NCI-H524 treated with DMSO at 0.1 percent for 48 hours (cell line): Measurements from ENCODE around the gene PTGDR2.

Experiments
- DNase-seq: peaks from one replicate; lab custom pipeline; 2025; lab: John Stamatoyannopoulos, UW

Gene PTGDR2

DNA sequence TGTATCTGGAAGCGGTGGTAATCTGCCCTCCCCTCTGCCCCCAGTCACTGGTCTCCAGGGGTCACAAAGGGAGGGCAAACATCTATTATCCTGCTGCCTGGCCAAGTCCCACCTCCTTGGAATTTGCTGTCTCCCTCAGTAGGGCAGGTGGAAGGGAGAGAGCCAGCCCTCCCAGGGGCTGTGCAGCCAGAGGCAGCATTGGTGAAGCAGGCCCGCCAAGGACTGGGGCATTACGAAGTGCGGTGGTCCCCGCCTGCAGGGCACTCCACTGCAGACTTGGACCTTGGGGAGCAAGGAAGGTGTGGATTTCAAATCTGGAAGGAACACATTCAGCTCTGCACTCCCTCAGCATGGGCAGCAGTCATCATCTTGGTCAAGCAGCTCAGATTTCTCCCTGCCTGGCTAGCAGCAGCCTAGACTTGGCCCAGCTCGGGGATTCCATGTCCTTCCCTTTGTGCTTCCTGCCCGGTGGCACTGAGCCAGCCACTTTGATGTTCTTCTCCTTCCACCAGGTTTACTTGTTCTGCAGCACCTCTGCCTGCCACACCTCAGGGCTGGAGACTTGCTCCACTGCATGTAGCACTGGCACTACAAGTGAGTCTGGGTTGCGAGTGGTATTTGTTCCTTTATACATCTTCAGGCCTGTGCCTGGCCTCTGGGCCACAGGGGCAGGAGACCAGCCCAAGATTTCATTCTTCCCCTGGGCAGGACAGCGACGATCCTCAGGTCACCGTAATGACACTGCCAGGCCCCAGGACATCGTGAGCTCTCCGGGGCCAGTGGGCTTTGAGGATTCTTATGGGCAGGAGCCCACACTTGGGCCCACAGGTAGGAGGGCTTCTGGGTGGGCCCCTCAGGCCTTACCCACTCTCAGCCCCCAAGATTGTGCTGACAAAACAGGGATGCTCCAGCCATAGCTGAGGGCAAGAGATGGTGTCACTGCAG lies 18.9 kb upstream of the PTGDR2 start:
- no peak for DNase-seq

DNA sequence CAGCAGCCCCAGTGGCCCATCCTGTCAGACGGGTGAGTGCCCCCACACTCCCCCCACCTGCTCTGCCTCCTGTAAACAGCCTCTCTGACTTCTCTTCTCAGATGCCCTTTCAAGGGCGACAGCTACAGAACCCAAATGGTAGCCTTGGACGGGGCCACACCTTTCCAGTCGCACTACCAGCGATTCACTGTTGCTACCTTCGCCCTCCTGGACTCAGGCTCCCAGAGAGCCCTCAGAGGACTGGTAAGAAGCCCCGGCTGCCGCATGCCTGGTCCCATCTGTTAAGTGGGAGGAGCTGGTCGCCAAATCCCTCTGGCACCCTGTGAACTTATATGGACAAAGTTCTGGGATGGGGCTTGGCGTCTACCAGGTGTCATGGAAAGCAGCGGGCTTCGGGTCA lies 17.8 kb upstream of the PTGDR2 start:
- DNase-seq: no peak

DNA sequence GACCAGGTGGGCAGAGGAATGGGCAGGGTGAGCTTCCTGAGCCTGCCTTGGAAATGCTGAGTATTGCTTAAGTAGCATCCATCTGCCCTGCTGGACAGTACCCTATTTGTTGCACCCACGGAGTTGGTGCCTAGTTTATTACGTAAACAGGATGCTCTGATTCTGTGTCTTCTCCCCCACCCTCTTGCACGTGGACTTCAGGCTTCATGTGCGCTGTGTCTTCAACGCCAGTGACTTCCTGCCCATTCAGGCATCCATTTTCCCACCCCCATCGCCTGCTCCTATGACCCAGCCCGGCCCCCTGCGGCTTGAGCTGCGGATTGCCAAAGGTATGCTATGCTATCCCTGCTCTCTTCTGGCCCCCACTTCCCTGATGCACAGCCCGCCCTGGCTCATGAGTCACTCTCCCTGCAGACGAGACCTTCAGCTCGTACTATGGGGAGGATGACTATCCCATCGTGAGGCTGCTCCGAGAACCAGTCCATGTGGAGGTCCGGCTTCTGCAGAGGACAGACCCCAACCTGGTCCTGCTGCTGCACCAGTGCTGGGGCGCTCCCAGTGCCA lies 17.3 kb upstream of the PTGDR2 start:
- DNase-seq: no peak

DNA sequence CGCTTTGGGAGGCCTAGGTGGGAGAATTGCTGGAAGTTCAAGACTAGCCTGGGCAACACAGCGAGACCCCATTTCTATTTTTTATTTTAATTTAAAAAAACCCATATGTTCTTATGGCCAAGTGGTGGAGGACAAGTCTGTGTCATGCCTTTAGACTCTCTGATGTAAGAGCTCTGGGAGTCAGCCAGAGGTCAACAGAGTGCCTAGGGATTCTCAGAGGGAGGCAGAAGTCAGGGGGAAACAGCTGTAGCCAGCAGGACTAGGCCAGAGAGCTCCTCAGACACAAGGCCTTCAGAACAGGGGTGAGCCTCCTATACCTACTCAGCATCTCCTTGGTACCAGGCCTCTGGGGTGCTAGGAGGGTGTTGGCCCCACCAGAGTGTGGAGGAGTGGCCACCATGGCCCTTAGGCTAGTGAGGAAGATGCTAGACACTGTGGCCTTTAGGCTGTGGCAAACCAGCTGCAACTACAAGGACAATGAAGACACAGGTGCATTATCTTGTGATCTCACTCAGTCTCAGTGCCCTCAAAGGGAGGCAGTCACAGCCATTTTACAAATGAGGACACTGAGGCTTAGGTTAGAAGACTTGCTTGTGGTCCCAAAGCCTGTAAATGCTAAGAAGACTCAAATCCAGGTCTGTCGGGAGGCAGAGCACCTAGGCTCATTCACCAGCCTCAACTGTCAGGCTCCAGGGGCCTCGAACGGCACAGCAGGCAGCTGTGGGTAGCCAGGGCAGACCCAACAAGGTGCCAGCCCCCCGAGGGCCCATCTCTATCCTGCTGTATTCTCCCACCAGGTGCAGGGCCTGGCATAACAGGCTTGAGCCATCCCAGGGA lies 16.6 kb upstream of the PTGDR2 start:
- no peak for DNase-seq

DNA sequence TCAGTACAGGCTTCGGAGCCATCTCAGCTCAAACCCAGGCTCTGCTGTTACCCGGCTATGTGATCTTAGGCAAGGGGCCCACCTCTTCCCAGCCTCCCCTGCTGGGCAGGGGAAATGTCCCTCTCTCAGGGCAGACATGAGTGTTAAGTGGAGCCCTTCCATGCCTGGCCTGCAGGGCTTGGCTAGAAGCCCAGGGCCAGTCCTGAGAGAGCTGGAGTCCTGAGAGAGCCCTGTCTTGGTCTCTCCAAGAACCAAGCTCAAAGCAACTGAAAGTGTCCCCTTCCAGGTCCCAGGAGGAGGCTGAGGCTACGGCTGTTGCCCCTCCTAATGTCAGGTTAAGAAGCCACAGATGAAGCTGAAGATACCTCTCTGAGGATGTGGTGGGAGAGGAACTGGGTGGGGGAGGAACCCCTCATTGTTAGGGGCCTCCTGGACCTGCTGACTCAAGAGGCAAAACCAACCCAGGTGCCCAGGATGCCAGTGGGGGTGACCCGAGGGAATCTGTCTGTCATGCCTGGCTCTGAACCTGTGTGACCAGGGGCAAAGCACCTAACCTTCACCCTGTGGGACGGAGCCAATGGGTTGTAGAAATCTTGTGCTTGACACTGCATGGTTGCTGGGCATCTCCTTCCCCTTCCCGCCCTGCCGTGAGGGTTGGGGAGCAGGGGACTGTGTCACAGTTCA lies 15.8 kb upstream of the PTGDR2 start:
- no peak for DNase-seq

DNA sequence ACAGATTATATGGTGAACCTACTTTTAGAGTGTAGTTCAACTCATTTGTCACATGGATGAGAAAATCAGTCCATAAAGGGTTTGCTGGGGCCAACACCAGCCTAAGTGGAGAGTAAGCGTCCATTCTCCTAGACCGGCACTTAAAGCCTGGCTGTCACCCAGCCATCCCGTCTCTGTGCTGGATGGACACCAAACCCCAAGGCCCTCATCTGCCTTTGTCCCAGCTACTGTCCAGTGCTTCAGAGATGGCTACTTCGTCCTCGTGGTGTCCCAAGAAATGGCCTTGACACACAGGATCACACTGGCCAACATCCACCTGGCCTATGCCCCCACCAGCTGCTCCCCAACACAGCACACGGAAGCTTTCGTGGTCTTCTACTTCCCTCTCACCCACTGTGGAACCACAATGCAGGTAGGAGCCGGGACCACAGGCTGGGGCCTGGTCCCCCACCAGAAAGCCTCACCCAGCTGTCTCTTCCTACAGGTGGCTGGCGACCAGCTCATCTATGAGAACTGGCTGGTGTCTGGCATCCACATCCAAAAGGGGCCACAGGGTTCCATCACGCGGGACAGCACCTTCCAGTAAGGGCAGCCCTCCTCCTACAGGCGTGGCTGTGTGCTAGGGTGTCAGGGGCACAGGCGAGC lies 15.1 kb upstream of the PTGDR2 start:
- no peak for DNase-seq

DNA sequence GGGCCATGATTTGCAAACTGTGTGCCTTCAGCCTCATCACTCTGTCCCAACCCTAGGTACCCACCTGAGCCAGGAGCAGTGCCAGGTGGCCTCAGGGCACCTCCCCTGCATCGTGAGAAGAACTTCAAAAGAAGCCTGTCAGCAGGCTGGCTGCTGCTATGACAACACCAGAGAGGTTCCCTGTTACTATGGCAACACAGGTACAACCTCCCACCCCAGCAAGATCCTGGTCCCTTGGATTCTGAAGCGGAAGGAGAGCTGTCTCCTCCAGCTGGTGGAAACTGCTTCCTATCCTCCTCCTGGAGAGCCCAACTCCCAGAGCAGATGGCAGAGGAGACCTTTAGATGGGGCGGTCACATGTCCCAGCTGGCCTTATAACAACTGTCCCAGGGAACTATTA lies 14.5 kb upstream of the PTGDR2 start:
- DNase-seq: peak; percentile 43

DNA sequence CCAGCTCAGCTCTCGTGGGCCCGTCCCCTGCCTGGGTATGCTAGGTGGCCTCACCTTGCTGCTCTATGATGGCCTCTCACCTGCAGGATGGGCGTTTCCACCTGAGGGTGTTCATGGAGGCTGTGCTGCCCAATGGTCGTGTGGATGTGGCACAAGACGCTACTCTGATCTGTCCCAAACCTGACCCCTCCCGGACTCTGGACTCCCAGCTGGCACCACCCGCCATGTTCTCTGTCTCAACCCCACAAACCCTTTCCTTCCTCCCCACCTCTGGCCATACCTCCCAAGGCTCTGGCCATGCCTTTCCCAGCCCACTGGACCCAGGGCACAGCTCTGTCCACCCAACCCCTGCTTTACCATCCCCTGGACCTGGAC lies 13.7 kb upstream of the PTGDR2 start:
- DNase-seq: no peak

DNA sequence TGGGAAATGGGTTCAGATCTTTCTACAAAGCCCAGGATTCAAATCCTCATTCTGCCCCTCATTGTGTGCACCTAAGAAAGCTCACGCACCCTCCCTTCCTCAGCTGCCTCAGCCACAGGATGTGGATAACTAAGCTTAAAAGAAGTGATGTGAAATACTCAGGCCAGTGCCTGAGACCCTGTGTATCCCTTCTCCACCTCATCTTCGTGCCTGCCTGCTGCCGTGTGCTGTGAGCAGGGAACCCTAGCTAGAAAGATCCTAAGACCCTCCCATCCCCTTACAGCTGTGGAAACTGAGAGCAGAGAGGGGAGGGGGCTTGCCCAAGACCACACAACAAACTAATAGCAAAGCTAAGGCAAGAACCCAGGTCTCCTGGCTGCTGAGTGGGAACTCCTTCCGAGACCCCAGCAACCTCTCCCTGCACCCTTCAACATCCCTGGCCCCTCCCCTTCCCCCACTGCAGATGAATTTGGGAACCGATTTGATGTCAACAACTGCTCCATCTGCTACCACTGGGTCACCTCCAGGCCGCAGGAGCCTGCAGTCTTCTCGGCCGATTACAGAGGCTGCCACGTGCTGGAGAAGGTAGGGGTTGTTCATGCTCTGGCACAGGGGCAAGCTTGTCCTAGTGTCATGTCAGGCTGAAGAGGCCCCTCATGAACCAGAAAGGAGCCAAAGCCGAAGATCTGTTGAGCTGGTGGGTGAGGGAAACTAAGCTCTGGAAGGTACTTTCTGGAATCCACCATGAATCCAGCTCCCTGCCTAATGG lies 13.1 kb upstream of the PTGDR2 start:
- DNase-seq: no peak

DNA sequence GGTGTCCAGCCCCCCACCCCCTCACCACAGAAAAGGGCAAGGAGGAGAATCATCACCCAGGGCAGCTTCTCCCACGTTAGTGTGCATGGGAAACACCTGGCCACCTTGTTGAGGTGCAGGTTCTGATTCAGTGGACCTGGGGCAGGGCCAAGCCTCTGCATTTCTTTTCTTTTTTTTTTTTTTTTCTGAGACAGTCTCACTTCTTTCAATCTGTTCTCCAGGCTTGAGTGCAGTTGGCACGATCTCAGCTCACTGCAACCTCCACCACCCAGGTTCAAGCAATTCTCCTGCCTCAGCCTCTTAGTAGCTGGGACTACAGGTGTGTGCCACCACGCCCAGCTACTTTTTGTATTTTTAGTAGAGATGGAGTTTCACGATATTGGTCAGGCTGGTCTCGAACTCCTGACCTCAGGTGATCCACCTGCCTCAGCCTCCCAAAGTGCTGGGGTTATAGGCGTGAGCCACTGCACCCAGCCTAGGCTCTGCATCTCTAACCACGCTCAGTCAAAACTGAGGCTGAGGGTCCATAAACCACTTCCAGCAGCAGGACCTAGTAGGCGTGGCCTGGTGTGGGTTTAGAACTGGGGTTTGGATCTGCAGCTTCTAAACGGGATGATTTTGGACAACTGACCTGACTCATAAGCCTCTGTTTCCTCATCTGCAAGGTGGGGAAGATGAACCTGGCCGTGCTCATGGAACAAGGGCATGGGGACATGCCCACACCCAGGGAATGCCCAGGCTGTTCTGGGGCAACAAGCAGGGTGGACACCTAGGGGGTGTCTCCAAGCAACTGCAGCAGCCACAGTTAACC lies 12.3 kb upstream of the PTGDR2 start:
- no peak for DNase-seq

DNA sequence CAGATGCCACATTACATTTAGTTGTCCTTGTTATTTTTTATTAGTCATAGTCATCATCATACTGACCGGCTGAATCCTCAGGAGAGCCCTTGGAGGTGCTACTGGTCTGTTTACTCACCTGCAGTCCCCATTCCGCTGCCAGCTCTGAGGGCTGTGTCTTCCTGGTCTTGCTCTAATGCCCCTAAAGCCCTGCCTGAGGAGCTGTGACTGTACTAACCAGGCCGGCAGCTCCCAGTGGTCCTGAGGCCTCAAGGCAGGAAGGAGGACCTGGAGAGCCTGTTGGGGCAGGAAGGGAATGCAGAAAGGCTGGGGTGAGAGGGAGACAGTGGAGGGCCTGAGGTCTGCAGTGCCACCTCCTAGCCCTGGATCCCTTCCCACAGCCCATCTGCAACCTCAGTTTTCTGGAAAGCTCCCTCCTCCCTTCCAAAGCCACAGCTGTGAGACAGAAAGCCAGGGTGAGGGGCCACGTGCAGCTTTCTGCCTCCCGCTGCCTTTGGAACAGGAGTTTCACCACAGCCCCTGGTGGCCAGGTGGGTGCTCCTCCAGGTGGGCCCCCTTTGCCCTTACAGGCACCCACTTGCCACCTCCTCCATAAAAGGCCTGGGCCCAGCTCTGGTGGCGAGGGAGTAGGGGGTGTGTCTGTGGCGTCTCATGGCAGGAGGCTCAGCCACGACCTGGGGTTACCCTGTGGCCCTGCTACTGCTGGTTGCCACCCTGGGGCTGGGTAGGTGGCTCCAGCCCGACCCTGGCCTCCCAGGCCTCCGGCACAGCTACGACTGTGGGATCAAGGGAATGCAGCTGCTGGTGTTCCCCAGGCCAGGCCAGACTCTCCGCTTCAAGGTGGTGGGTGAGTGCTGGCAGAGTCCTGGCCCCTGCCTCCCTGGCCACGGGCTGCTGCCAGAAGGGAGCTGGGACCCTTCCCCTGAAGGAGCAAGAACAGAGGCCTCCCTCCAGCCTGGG lies 11.4 kb upstream of the PTGDR2 start, which contains the start of gene ZP1:
Gene ZP1, plus strand, starts transcription at position 632 of the 960 bp plus-strand sequence. Its CDS starts 20 bp downstream, at position 652.
- DNase-seq: no peak

DNA sequence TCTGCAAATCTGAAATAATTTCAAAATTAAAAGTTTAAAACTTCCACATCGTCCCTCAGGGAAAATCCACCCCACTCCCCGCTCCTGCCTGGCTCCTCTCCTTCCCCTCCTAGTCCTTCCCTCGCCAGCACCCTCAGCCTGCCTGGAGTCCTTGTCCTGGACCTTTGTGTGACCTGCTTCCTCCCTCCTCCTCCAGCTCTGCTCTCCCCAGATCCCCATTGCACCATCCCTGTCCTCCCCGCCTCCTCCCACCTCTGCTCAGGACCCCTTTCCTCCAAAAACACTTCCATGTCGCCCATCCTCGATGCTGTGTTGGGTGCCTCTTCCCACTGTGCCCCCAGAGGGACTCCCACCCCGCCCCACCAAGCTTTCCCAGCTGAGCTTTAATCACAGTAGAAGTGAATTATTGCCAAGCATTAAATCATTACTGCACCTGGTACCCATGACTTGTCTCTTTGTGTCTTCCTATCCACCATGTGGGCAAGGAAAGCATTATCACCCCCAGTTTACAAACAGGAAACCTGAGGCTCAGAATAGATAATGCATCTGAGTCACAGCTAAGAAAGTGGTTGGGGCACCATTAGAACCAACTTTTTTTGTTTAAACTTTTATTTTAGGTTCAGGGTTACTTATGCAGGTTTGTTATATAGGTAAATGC lies 9.2 kb upstream of the PTGDR2 start:
- no peak for DNase-seq

DNA sequence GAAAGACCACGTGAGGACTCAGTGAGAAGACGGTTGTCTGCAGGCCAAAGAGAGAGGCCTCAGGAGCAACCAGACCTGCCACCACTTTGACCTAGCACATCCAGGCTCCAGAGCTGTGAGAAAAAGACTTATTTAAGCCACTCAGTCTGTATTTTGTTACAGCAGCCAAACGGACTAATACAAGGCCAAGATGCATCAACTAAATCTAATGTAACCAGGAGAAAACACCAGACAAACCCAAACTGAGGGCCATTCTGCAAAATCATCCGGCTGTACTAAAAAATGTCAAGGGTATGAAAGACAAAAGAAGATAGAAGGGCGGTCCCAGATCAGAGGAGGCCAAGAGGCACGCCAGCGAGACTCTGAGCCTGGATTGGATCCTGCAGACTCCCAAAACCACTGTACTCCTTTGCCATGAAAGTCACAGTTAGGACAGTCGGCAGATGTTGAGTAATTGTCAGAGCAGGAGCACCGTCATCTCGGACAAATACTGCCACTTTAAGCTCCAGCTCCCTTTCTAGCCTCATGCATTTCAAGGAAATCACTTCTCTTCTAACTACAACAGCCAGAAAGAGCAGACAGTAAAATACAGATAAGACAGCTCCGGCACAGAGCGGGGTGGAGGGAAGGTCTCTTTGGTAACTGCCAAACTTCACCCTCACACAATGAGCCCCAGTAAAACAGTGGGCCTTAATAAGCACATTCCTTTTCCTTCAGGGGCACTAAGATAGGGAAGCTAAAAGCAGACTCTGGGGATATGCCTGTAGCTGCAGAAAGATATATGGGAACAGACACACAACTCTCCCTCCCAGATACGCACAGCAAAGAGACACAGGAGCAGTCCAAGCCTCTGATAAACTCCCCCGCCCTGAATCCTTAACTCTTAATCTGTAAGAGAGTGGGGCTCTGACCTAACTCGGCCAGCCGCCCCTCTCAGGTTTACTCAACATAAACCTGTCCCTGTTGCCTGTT lies 8.1 kb upstream of the PTGDR2 start:
- DNase-seq: no peak

DNA sequence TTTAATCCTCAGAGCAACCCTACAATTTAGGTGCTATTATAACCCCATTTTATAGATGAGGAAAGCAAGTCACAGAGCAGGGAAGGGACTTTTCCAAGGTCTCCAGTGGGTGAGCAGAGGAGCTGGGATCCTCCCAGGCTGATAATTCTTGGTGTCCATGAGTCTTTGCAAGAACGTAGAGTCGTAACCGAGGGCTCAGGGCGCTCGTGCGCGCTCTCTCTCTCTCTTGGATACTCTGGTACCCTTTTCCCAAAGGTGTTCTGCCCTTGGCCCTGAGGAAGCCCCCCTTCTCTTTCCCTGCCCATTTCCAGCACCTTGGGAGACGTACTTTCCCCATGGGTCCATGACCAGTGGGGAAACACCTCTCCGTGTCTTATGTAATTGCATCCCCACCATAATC lies 6.4 kb upstream of the PTGDR2 start:
- DNase-seq: no peak

DNA sequence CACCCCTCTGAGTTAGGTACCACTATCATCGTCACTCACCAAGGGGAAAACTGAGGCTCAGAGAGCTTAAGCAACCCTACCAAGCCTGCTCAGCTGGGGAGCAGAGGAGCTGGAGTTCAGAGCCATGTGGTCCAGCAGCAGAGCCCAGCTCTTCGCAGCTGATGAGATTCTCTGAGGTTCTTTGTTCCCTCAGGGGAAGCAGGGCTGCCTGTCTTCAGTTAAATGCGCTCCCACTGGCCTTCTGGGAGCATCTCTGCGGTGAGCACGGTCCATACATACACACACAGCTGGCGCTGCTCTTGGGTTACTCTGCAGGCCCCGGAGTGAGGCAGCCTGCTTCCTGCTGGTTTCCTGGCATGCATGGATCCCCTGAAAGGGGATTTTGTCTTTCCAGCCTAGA lies 5.2 kb upstream of the PTGDR2 start:
- DNase-seq: no peak

DNA sequence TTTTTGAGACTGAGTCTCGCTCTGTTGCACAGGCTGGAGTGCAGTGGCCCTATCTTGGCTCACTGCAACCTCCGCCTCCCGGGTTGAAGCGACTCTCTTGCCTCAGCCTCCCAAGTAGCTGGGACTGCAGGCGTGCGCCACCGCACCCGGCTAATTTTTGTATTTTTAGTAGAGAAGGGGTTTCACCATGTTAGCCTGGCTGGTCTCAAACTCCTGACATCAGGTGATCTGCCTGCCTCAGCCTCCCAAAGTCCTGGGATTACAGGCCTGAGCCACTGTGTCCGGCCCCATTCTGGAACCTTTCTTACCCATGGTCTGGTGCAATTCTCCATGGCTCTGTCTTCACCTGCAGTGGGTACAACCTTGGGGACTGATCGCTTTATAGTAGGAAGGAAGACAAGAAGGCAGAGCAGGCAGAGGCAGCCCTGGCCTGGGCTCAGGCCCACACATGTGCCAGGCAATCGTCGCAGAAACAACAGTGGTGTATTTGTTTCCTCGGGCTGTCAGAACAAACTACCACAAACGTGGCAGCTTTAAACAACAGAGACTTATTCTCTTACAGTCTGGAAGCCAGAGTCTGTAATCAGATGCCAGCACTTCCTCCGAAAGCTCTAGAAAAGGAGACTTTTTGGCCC lies 4.0 kb upstream of the PTGDR2 start:
- no peak for DNase-seq
